ENCODE results near the gene GJC1.

Gene GJC1

GRCh38 chr17:44797802-44798201 lies 32.3 kb downstream of the GJC1 start:
- no peak for TF ChIP-seq ZNF274 (IDR thresholded peaks at IDR 0.05; ENCODE audit: low read depth, low read length)
- no peak overlapping the region for H3K4me3 ChIP-seq (ENCODE audit: low read length)

GRCh38 chr17:44796731-44797130 lies 33.4 kb downstream of the GJC1 start:
- H3K4me3 ChIP-seq (ENCODE audit: low read length), result no peak overlapping the region
- TF ChIP-seq ZNF274 (IDR thresholded peaks at IDR 0.05; ENCODE audit: low read depth, low read length), result no peak

GRCh38 chr17:44795928-44796327 lies 34.2 kb downstream of the GJC1 start:
- no peak for TF ChIP-seq ZNF274 (IDR thresholded peaks at IDR 0.05; ENCODE audit: low read depth, low read length)
- no peak overlapping the region for H3K4me3 ChIP-seq (ENCODE audit: low read length)

- no peak overlapping the region for H3K4me3 ChIP-seq (ENCODE audit: low read length)
- TF ChIP-seq ZNF274 (IDR thresholded peaks at IDR 0.05; ENCODE audit: low read depth, low read length), result no peak
These were observed 34.7 kb downstream of the GJC1 start for GRCh38 chr17:44795421-44795820.

GRCh38 chr17:44794851-44795413 lies 35.2 kb downstream of the GJC1 start:
- TF ChIP-seq ZNF274 (IDR thresholded peaks at IDR 0.05; ENCODE audit: low read depth, low read length), result no peak
- no peak overlapping the region for H3K4me3 ChIP-seq (ENCODE audit: low read length)

GRCh38 chr17:44793885-44794842 lies 35.9 kb downstream of the GJC1 start:
- no peak overlapping the region for H3K4me3 ChIP-seq (ENCODE audit: low read length)
- TF ChIP-seq ZNF274 (IDR thresholded peaks at IDR 0.05; ENCODE audit: low read depth, low read length), result no peak

- no peak for TF ChIP-seq ZNF274 (IDR thresholded peaks at IDR 0.05; ENCODE audit: low read depth, low read length)
These were observed 37.8 kb downstream of the GJC1 start for GRCh38 chr17:44792276-44792675.

GRCh38 chr17:44788139-44788538 lies 41.9 kb downstream of the GJC1 start:
- H3K4me3 ChIP-seq (ENCODE audit: low read length), result no peak overlapping the region
- no peak for TF ChIP-seq ZNF274 (IDR thresholded peaks at IDR 0.05; ENCODE audit: low read depth, low read length)

More at GRCh38 chr17:44792276-44792675, 37.8 kb downstream of the GJC1 start:
- no peak overlapping the region for H3K4me3 ChIP-seq (ENCODE audit: low read length)

GRCh38 chr17:44787271-44787940 lies 42.7 kb downstream of the GJC1 start:
- no peak for TF ChIP-seq ZNF274 (IDR thresholded peaks at IDR 0.05; ENCODE audit: low read depth, low read length)
- H3K4me3 ChIP-seq (ENCODE audit: low read length), result no peak overlapping the region

- H3K4me3 ChIP-seq (ENCODE audit: low read length), result no peak overlapping the region
These were observed 43.5 kb downstream of the GJC1 start for GRCh38 chr17:44786551-44787081.

GRCh38 chr17:44785921-44786320 lies 44.2 kb downstream of the GJC1 start:
- TF ChIP-seq ZNF274 (IDR thresholded peaks at IDR 0.05; ENCODE audit: low read depth, low read length), result no peak
- H3K4me3 ChIP-seq (ENCODE audit: low read length), result no peak overlapping the region

More at GRCh38 chr17:44786551-44787081, 43.5 kb downstream of the GJC1 start:
- TF ChIP-seq ZNF274 (IDR thresholded peaks at IDR 0.05; ENCODE audit: low read depth, low read length), result no peak

GRCh38 chr17:44782326-44782850 lies 47.7 kb downstream of the GJC1 start:
- H3K4me3 ChIP-seq (ENCODE audit: low read length), result no peak overlapping the region
- TF ChIP-seq ZNF274 (IDR thresholded peaks at IDR 0.05; ENCODE audit: low read depth, low read length), result no peak

GRCh38 chr17:44781551-44782325 lies 48.3 kb downstream of the GJC1 start:
- TF ChIP-seq ZNF274 (IDR thresholded peaks at IDR 0.05; ENCODE audit: low read depth, low read length), result no peak
- H3K4me3 ChIP-seq (ENCODE audit: low read length), result no peak overlapping the region

Data from GM08714 (cell line).